HG03439 (cell line): ENCODE measurements around the gene TUBB4A.
A peak's percentile ranks its signal among the peaks of the same experiment; 100 is the strongest.

Source experiments
- ATAC-seq: cut with Tn5 transposase; IDR thresholded peaks from one replicate; pipeline ENCODE4 v1.9.1; 2021; ENCODE audit warnings: mild to moderate bottlenecking, moderate library complexity; ENCODE audit not compliant: unreplicated experiment

The TUBB4A gene

GRCh38 chr19:6472713-6473112, 29.4 kb downstream of the TUBB4A start:
- no peak for ATAC-seq

- ATAC-seq, result no peak
Observed at GRCh38 chr19:6471076-6471475, 31.0 kb downstream of the TUBB4A start.

- ATAC-seq, result no peak
Observed at GRCh38 chr19:6470173-6470572, 31.9 kb downstream of the TUBB4A start.

- no peak for ATAC-seq
Observed at GRCh38 chr19:6467384-6467783, 34.7 kb downstream of the TUBB4A start.

- no peak for ATAC-seq
Observed at GRCh38 chr19:6466526-6467248, 35.4 kb downstream of the TUBB4A start.

- ATAC-seq, result no peak
Observed at GRCh38 chr19:6465663-6466062, 36.4 kb downstream of the TUBB4A start.

GRCh38 chr19:6465006-6465405, 37.1 kb downstream of the TUBB4A start:
- ATAC-seq, result no peak

- no peak for ATAC-seq
Observed at GRCh38 chr19:6464070-6464873, 37.8 kb downstream of the TUBB4A start, which contains the start of gene CRB3. TSS of gene CRB3 (plus strand) at chr19:6464271. CDS start at chr19:6464702, 431 bp downstream.

- peak; percentile 67 for ATAC-seq
Observed at GRCh38 chr19:6460099-6460884, 41.8 kb downstream of the TUBB4A start.

GRCh38 chr19:6459262-6460098, 42.6 kb downstream of the TUBB4A start, which contains the start of gene SLC25A23:
TSS of gene SLC25A23 (minus strand) at chr19:6459792. CDS start at chr19:6459628, 164 bp downstream.
- ATAC-seq, result peak; percentile 18

GRCh38 chr19:6458695-6459261, 43.3 kb downstream of the TUBB4A start:
- ATAC-seq, result no peak

- ATAC-seq, result no peak
Observed at GRCh38 chr19:6457958-6458694, 44.0 kb downstream of the TUBB4A start.

- no peak for ATAC-seq
Observed at GRCh38 chr19:6455924-6456323, 46.2 kb downstream of the TUBB4A start.

GRCh38 chr19:6453951-6454565, 48.1 kb downstream of the TUBB4A start:
- ATAC-seq, result no peak

GRCh38 chr19:6452899-6453298, 49.2 kb downstream of the TUBB4A start:
- no peak for ATAC-seq

GRCh38 chr19:6452223-6452614, 49.9 kb downstream of the TUBB4A start:
- no peak for ATAC-seq

GRCh38 chr19:6451583-6452222, 50.4 kb downstream of the TUBB4A start:
- no peak for ATAC-seq

- ATAC-seq, result no peak
Observed at GRCh38 chr19:6450166-6450565, 51.9 kb downstream of the TUBB4A start.
